Naive thymus-derived CD8-positive, alpha-beta T cell (primary cell): ENCODE results near the gene TMEM158. TPM values are rescaled to one million over a fixed set of nuclear protein-coding genes. Genes with fewer than 3 reads are reported as not detected.

Experiments
- ATAC-seq, 2 donors: fragments of 150-1000 bp; cut with Tn5 transposase in 1 of 2; sonication (Bioruptor Pico), chemical (Tn5 transposase) in 1 of 2; 1 replicate in 1 of 2; 2 replicates in 1 of 2; pipeline ENCODE4 v1.10.0; 2021; ENCODE audit warnings: mild to moderate bottlenecking in 2 of 2, moderate library complexity in 2 of 2
- POLR2A ChIA-PET: fragments of 350-600 bp; sonication (Branson Sonifier 250); formaldehyde crosslinking; loops from one replicate; lab custom pipeline; 2021; ENCODE audit warnings: antibody characterized with exemption; lab: Charles Lee
- DNase-seq, 10 donors: peaks; one replicate each; pipeline versions ENCODE4 v3.0.0 to v3.0.0-alpha.2; 2020 to 2022
- H3K27ac Mint-ChIP-seq, 10 donors: one replicate each; pipeline ENCODE4 v1.8.0; 2020 to 2022; ENCODE audit warnings: mild to moderate bottlenecking in 10 of 10, mixed read lengths in 10 of 10, moderate library complexity in 4 of 10, inconsistent platforms in 1 of 10
- H3K27me3 Mint-ChIP-seq, 5 donors: one replicate each; pipeline ENCODE4 v1.8.0; 2021 to 2022; ENCODE audit warnings: mixed read lengths in 5 of 5
- H3K36me3 Mint-ChIP-seq, 3 donors: one replicate each; pipeline ENCODE4 v1.8.0; 2020 to 2022; ENCODE audit warnings: mixed read lengths in 3 of 3, mild to moderate bottlenecking in 2 of 3, inconsistent platforms in 1 of 3
- H3K4me1 Mint-ChIP-seq, 4 donors: one replicate each; pipeline ENCODE4 v1.8.0; 2021 to 2022; ENCODE audit warnings: mixed read lengths in 4 of 4
- H3K4me3 Mint-ChIP-seq, 10 donors: one replicate each; pipeline ENCODE4 v1.8.0; 2020 to 2022; ENCODE audit warnings: mild to moderate bottlenecking in 10 of 10, mixed read lengths in 10 of 10, moderate library complexity in 6 of 10, inconsistent platforms in 1 of 10
- H3K9me3 Mint-ChIP-seq, 9 donors: one replicate each; pipeline ENCODE4 v1.8.0; 2020 to 2022; ENCODE audit warnings: mixed read lengths in 9 of 9, mild to moderate bottlenecking in 3 of 9, inconsistent platforms in 1 of 9, moderate library complexity in 1 of 9
- polyA plus RNA-seq, 3 donors: library from polyadenylated mRNA; unstranded; fragments of 300-500 nt; fragmentation: Illumina TruSeq; gene quantifications; one replicate each; pipeline ENCODE4 v1.2.3, GENCODE V29; 2021
- total RNA-seq, 8 experiments: library from RNA in 2 of 8; stranded (reverse) in 2 of 8; gene quantifications; one replicate each; pipeline ENCODE4 v1.2.3 and lab custom pipeline; 2021 to 2026

TMEM158 gene
- total RNA-seq (under 1 TPM in 1 of 2 experiments, not detected in 1; 0.22 TPM), polyA plus RNA-seq (not detected), total RNA-seq (lab: John Stamatoyannopoulos, UW) (0 to 0.37 (median 0.16) reads per million in 6 experiments)

GRCh38 chr3:45226206-45226915 is at the start of gene TMEM158:
Gene TMEM158, minus strand, starts transcription at chr3:45226287. Its CDS starts 260 bp downstream, at chr3:45226027.
- Mint-ChIP-seq H3K4me3 (peak within 1 kb of the TSS; percentile 57 to 85 (median 74)), H3K27ac (peak within 1 kb of the TSS in 3 of 10 donors; percentile 20 to 36 (median 21)), H3K4me1 (peaks cover 5 to 18% (median 10%) of the 10 kb centered on the region in 4 donors), H3K36me3 (peaks cover 0 to 2% (median 0%) of the 10 kb centered on the region in 3 donors), H3K9me3 (no peaks in the 10 kb centered on the region), H3K27me3 (peaks cover 60 to 87% (median 69%) of the 10 kb centered on the region in 5 donors)
- POLR2A ChIA-PET: no interaction called here
- peak; percentile 5 to 80 (median 45) for DNase-seq
- ATAC-seq: peak; percentile 76 to 78

- no peaks in the 10 kb centered on the region for H3K4me1 Mint-ChIP-seq
- H3K4me3 Mint-ChIP-seq: no peak overlapping the region
- peaks cover 0 to 38% (median 11%) of the 10 kb centered on the region in 3 donors for H3K36me3 Mint-ChIP-seq
- H3K9me3 Mint-ChIP-seq: peaks cover 6 to 49% (median 26%) of the 10 kb centered on the region in 9 donors
- POLR2A ChIA-PET: no interaction called here
- H3K27me3 Mint-ChIP-seq: peaks cover 4 to 21% (median 17%) of the 10 kb centered on the region in 5 donors
- peak overlapping the region in 1 of 10 donors; percentile 27 for H3K27ac Mint-ChIP-seq
- ATAC-seq (no peak), DNase-seq (no peak)
These were observed 49.1 kb upstream of the TMEM158 start for GRCh38 chr3:45275006-45275704.

GRCh38 chr3:45273681-45274515 is 47.8 kb upstream of the TMEM158 start:
- no peak overlapping the region for H3K4me3 Mint-ChIP-seq
- POLR2A ChIA-PET: no interaction called here
- no peak for DNase-seq
- H3K9me3 Mint-ChIP-seq: peaks cover 4 to 37% (median 19%) of the 10 kb centered on the region in 9 donors
- no peak overlapping the region for H3K27ac Mint-ChIP-seq
- peaks cover 10 to 30% (median 17%) of the 10 kb centered on the region in 5 donors for H3K27me3 Mint-ChIP-seq
- peaks cover 0 to 32% (median 8%) of the 10 kb centered on the region in 3 donors for H3K36me3 Mint-ChIP-seq
- H3K4me1 Mint-ChIP-seq: no peaks in the 10 kb centered on the region
- ATAC-seq: no peak

GRCh38 chr3:45272828-45273470 is 46.9 kb upstream of the TMEM158 start:
- Mint-ChIP-seq H3K4me3 (no peak overlapping the region), H3K27me3 (peaks cover 10 to 30% (median 17%) of the 10 kb centered on the region in 5 donors), H3K4me1 (no peaks in the 10 kb centered on the region), H3K9me3 (peaks cover 4 to 27% (median 14%) of the 10 kb centered on the region in 9 donors), H3K27ac (no peak overlapping the region), H3K36me3 (peaks cover 0 to 26% (median 6%) of the 10 kb centered on the region in 3 donors)
- POLR2A ChIA-PET: no interaction called here
- no peak for DNase-seq
- no peak for ATAC-seq

GRCh38 chr3:45272032-45272810 is 46.1 kb upstream of the TMEM158 start:
- DNase-seq (no peak), ATAC-seq (no peak)
- no peaks in the 10 kb centered on the region for H3K4me1 Mint-ChIP-seq
- H3K27ac Mint-ChIP-seq: no peak overlapping the region
- POLR2A ChIA-PET: no interaction called here
- H3K27me3 Mint-ChIP-seq: peaks cover 10 to 30% (median 17%) of the 10 kb centered on the region in 5 donors
- H3K4me3 Mint-ChIP-seq: no peak overlapping the region
- H3K36me3 Mint-ChIP-seq: peaks cover 0 to 19% (median 1%) of the 10 kb centered on the region in 3 donors
- peaks cover 4 to 20% (median 7%) of the 10 kb centered on the region in 9 donors for H3K9me3 Mint-ChIP-seq

- no peak for ATAC-seq
These were observed 43.9 kb upstream of the TMEM158 start for GRCh38 chr3:45269952-45270351.

GRCh38 chr3:45267097-45267496 is 41.0 kb upstream of the TMEM158 start:
- H3K27me3 Mint-ChIP-seq: peaks cover 0 to 13% (median 5%) of the 10 kb centered on the region in 5 donors
- no peak overlapping the region for H3K4me3 Mint-ChIP-seq
- no peaks in the 10 kb centered on the region for H3K4me1 Mint-ChIP-seq
- DNase-seq: no peak
- no peak overlapping the region for H3K27ac Mint-ChIP-seq
- H3K9me3 Mint-ChIP-seq: no peaks in the 10 kb centered on the region
- ATAC-seq: no peak
- H3K36me3 Mint-ChIP-seq: no peaks in the 10 kb centered on the region
- POLR2A ChIA-PET: no interaction called here

More at GRCh38 chr3:45269952-45270351, 43.9 kb upstream of the TMEM158 start:
- no peaks in the 10 kb centered on the region for H3K9me3 Mint-ChIP-seq
- H3K36me3 Mint-ChIP-seq: peaks cover 0 to under 1% (median 0%) of the 10 kb centered on the region in 3 donors
- peaks cover 10 to 30% (median 12%) of the 10 kb centered on the region in 5 donors for H3K27me3 Mint-ChIP-seq
- no peak overlapping the region for H3K27ac Mint-ChIP-seq
- no peak overlapping the region for H3K4me3 Mint-ChIP-seq
- no peak for DNase-seq
- no peaks in the 10 kb centered on the region for H3K4me1 Mint-ChIP-seq
- POLR2A ChIA-PET: no interaction called here

- no peak for DNase-seq
- Mint-ChIP-seq H3K9me3 (no peaks in the 10 kb centered on the region), H3K4me3 (no peak overlapping the region), H3K4me1 (no peaks in the 10 kb centered on the region), H3K27ac (no peak overlapping the region), H3K27me3 (peaks cover 0 to 11% (median 3%) of the 10 kb centered on the region in 5 donors), H3K36me3 (no peaks in the 10 kb centered on the region)
- ATAC-seq: no peak
- POLR2A ChIA-PET: no interaction called here
These were observed 35.4 kb upstream of the TMEM158 start for GRCh38 chr3:45261333-45262110.

- DNase-seq: no peak
- POLR2A ChIA-PET: no interaction called here
- Mint-ChIP-seq H3K9me3 (no peaks in the 10 kb centered on the region), H3K27ac (peak overlapping the region in 1 of 10 donors; percentile 54), H3K27me3 (peaks cover 0 to 11% (median 4%) of the 10 kb centered on the region in 5 donors), H3K4me1 (no peaks in the 10 kb centered on the region), H3K4me3 (no peak overlapping the region), H3K36me3 (no peaks in the 10 kb centered on the region)
- no peak for ATAC-seq
These were observed 33.0 kb upstream of the TMEM158 start for GRCh38 chr3:45259133-45259532.

GRCh38 chr3:45258317-45258716 is 32.2 kb upstream of the TMEM158 start:
- Mint-ChIP-seq H3K36me3 (no peaks in the 10 kb centered on the region), H3K27ac (no peak overlapping the region), H3K4me3 (no peak overlapping the region), H3K9me3 (no peaks in the 10 kb centered on the region), H3K4me1 (no peaks in the 10 kb centered on the region), H3K27me3 (peaks cover 0 to 11% (median 4%) of the 10 kb centered on the region in 5 donors)
- POLR2A ChIA-PET: no interaction called here
- DNase-seq (no peak), ATAC-seq (no peak)

GRCh38 chr3:45253316-45253715 is 27.2 kb upstream of the TMEM158 start:
- no peak overlapping the region for H3K27ac Mint-ChIP-seq
- H3K27me3 Mint-ChIP-seq: peaks cover 0 to 4% (median 0%) of the 10 kb centered on the region in 5 donors
- no peaks in the 10 kb centered on the region for H3K9me3 Mint-ChIP-seq
- H3K36me3 Mint-ChIP-seq: no peaks in the 10 kb centered on the region
- POLR2A ChIA-PET: no interaction called here
- DNase-seq (no peak), ATAC-seq (no peak)
- no peak overlapping the region for H3K4me3 Mint-ChIP-seq
- no peaks in the 10 kb centered on the region for H3K4me1 Mint-ChIP-seq
